D721Med (cell line): ENCODE results near the gene DSCAM.

Source experiments
- DNase-seq: peaks from one replicate; pipeline ENCODE4 v3.0.0; 2011; ENCODE audit warnings: low spot score; ENCODE audit not compliant: insufficient read length
- FAIRE-seq: peaks from 2 replicates; lab custom pipeline; 2011; peaks lifted over from hg19 to GRCh38; lab: Jason Lieb, UNC
- TF ChIP-seq, protein P1 (sequence below): IDR thresholded peaks from 2 replicates; pipeline ENCODE4 v1.5.1; 2012; ENCODE audit warnings: mild to moderate bottlenecking, control low read depth; ENCODE audit not compliant: insufficient read depth; ENCODE audit errors: missing control alignments

Gene DSCAM

DNA sequence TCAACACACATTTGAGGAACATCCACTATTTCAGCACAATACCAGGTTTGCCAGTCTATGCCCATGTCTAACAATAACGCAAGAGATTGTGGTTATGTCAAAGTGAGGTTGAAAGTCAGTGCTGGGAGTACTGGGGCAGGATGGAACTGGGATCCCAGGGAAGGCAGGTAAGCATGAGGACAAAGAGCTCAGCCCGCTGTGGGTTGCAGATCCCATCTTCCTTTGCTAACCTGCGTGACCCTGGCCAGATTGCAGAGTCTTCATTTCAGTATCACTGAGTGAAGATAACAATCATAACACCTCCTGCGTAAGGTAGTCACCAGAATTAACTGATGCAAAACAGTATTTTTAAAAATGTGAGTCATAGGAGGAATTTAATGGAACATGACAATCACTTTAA lies 729.7 kb downstream of the DSCAM start:
- DNase-seq (no peak), FAIRE-seq (no peak)
- TF ChIP-seq, protein P1, sequence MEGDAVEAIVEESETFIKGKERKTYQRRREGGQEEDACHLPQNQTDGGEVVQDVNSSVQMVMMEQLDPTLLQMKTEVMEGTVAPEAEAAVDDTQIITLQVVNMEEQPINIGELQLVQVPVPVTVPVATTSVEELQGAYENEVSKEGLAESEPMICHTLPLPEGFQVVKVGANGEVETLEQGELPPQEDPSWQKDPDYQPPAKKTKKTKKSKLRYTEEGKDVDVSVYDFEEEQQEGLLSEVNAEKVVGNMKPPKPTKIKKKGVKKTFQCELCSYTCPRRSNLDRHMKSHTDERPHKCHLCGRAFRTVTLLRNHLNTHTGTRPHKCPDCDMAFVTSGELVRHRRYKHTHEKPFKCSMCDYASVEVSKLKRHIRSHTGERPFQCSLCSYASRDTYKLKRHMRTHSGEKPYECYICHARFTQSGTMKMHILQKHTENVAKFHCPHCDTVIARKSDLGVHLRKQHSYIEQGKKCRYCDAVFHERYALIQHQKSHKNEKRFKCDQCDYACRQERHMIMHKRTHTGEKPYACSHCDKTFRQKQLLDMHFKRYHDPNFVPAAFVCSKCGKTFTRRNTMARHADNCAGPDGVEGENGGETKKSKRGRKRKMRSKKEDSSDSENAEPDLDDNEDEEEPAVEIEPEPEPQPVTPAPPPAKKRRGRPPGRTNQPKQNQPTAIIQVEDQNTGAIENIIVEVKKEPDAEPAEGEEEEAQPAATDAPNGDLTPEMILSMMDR, result no peak

DNA sequence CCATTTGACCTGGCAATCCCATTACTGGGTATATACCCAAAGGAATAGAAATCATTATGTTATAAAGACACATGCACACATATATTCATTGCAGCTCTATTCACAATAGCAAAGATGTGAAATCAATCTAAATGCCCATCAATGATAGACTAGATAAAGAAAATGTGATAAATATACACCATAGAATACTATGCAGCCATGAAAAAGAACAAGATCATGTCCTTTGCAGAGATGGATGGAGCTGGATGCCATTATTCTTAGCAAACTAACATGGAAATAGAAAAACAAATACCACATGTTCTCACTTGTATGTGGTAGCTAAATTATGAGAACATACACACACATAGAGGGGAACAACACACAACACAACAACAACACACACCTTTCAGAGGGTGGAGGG lies 731.2 kb downstream of the DSCAM start:
- DNase-seq (no peak), FAIRE-seq (no peak)
- TF ChIP-seq, protein P1, result no peak

DNA sequence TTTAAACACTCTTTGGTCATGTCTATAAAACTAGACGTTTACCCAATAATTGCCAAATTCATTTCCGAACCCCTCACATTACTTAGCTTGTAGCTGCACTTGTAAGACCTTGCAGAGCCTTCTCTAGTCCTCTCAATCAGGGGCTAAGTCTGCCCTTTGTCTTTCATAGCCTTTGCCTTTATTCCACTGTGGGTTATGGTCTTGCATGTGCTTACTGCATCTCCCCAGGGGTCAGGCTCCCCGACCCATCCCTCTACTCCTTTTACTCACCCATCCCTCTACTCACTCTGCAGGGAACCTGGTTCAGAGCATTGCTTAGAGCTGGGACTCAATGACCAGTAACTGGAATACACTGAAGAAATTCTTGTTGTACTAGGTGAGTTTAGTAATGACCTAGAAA lies 744.3 kb downstream of the DSCAM start:
- no peak for FAIRE-seq
- TF ChIP-seq, protein P1, result no peak
- no peak for DNase-seq

DNA sequence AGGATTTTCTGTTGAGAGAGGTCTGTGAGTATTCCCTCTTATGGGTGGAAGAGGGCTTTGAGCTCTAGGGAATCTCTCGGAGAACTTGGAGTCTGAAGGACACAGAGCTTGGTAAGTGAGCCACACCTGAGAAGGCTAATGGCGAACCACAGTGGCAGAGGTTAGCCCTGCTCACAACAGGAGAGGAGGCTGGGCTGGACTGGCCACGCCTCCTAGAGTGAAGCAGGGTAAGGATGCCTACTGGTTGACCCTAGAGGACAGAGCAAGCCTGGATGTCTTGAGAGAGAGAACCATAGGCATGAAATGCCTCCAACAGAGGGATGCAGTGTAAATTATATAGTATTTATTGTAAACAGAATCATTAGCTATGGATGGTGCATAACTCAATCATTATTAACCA lies 747.1 kb downstream of the DSCAM start:
- DNase-seq, result no peak
- FAIRE-seq, result no peak
- TF ChIP-seq, protein P1, result no peak

DNA sequence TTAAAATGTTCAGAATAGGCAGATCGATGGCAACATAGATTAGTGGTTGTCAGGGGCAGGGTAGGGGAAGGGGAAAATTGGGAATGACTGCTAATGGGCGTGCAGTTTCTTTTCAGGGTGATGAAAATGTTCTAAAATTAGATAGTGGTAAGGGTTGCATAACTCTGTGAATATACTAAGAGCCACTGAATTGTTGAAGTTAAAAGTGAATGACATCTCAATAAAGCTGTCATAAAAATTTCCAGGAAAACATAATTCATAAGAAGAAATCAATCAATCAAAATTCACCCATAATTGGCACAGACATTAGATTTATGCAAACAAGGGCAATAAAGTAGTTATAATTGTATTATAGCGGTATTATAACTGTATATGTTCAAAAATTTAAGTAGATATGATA lies 751.5 kb downstream of the DSCAM start:
- DNase-seq (no peak), FAIRE-seq (no peak)
- TF ChIP-seq, protein P1, result no peak

DNA sequence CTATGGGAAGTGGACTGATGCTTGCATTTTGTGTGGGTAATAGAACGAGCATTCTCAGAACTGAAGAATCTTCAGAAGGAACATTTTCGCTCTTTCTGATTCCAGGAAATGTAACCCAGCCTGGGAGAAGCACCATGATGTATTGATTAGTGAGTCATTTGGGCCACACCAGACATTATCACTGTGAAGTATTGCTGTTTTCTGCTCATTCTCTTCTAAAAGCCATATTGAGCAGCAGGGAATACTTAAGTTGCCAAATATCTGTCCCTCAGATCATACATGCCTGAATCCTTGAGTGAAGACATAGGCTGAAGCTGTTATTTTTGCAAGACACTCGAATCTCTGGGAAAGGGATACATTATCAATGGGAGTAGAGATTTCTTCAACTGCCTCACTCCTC lies 766.6 kb downstream of the DSCAM start:
- no peak for DNase-seq
- no peak for FAIRE-seq
- TF ChIP-seq, protein P1, result no peak

DNA sequence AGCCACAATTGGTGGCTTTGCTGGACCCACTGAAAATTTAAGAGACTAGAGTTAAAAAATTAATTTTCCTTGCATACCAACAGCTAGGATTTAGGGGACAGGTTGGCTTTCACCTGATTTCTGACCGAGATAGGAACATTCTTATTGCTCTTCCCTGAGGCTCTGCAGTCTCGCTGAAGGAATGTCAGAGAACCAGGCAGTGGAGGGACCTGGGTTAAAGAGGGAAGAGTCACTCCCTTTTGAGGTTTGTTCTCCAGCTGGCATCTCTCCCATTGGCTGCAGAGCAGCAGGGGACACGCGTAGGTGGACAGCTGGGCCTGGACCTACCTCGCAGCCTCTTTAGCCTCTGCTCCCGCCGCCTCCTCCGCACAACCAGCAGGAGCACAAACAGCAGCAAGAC lies 772.2 kb downstream of the DSCAM start:
- TF ChIP-seq, protein P1, result no peak
- FAIRE-seq (no peak), DNase-seq (no peak)
